GM12865 (cell line): ENCODE data around the gene PCP2.
"Not testable (repeated sequence)": the region's sequence is repeated elsewhere in the genome, so short reads cannot be mapped to it uniquely, and the experiment has no call there.

Experiments
- DNase-seq: peaks from one replicate; pipeline ENCODE4 v3.0.0; 2010; ENCODE audit warnings: low read depth
- H3K4me3 ChIP-seq: 2 replicates; pipeline ENCODE4 v1.5.1; 2011; ENCODE audit warnings: mild to moderate bottlenecking, low read depth, low read length, control low read depth
- CTCF ChIP-seq: IDR thresholded peaks from 2 replicates; pipeline ENCODE4 v1.5.1; 2011; ENCODE audit warnings: low read length, control low read depth, low read depth, inconsistent platforms; ENCODE audit not compliant: insufficient read depth; ENCODE audit errors: missing control alignments

PCP2 gene

GRCh38 chr19:7644550-7644877 is 11.0 kb upstream of the PCP2 start:
- no peak for DNase-seq
- TF ChIP-seq CTCF: no peak
- no peak overlapping the region for H3K4me3 ChIP-seq

DNA sequence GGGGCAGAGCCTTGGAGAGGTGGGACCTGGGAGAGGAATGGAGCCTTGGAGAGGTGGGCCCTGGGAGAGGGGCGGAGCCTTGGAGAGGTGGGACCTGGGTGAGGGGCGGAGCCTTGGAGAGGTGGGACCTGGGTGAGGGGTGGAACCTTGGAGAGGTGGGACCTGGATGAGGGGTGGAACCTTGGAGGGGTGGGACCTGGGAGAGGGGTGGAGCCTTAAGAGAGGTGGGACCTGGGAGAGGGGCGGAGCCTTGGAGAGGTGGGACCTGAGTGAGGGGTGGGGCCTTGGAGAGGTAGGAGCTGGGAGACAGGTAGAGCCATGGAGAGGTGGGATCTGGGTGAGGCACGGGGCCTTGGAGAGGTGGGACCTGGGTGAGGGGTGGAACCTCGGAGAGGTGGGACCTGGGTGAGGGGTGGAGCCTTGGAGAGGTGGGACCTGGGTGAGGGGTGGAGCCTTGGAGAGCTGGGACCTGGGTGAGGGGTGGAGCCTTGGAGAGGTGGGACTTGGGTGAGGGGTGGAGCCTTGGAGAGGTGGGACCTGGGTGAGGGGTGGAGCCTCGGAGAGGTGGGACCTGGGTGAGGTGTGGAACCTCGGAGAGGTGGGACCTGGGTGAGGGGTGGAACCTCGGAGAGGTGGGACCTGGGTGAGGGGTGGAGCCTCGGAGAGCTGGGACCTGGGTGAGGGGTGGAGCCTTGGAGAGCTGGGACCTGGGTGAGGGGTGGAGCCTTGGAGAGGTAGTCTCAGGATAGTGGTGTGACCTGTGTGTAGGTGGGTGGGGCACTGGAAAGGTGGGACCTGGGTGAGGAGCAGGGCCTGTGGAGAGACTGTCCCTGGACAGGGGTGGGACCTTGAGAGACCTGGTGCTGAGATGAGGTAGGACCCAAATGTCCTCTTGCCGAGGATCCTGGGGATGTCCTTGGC is 10.4 kb upstream of the PCP2 start:
- peak; percentile 70 for DNase-seq
- H3K4me3 ChIP-seq: not testable (repeated sequence)

DNA sequence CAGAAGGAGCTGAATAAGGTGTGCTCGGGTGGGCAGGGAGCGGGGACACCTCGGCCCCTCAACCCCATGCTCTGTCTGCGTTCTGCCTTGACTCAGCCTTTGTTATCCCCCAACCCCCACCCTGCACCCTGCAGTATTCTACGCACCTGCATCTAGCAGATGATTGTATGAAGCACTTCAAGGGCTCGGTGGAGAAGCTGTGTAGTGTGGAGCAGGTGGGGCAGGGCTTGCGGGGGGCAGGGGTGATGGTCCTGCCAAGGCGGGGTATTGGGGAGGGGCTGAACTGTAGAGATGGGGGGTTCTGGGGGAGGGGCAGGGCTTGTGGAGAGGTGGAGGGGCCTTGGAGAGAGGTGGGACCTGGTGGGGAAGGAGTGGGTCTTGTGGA is 9.5 kb upstream of the PCP2 start:
- no peak for DNase-seq
- H3K4me3 ChIP-seq: no peak overlapping the region
- no peak for TF ChIP-seq CTCF

DNA sequence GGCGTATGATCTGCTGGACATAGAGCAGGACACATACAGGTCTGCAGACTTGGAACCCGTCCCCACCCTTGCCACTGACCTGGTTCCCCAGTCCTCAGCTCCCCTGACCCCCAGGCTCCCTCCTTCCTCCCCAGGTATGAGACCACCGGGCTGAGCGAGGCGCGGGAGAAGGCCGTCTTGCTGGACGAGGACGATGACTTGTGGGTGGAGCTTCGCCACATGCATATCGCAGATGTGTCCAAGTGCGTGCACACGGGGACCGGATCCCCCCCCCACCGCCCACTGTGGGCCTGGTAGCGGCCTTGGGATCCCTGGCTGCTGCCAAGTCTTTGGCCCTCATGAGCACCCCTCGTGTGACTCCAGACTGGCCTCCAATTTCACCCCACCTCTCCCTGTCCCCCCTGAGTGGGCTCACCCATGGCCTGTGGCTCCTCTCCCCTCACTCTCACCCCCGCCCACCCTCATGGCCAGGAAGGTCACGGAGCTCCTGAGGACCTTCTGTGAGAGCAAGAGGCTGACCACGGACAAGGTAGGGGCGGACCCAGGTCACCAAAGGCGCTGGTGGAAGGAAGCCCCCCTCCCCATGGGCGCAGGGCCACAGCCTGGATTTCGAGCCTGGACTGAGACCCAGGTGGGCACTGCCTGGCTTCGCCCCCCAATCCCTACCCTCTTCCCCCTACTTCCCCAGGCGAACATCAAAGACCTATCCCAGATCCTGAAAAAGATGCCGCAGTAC is 8.9 kb upstream of the PCP2 start:
- no peak for DNase-seq
- TF ChIP-seq CTCF: no peak
- no peak overlapping the region for H3K4me3 ChIP-seq

DNA sequence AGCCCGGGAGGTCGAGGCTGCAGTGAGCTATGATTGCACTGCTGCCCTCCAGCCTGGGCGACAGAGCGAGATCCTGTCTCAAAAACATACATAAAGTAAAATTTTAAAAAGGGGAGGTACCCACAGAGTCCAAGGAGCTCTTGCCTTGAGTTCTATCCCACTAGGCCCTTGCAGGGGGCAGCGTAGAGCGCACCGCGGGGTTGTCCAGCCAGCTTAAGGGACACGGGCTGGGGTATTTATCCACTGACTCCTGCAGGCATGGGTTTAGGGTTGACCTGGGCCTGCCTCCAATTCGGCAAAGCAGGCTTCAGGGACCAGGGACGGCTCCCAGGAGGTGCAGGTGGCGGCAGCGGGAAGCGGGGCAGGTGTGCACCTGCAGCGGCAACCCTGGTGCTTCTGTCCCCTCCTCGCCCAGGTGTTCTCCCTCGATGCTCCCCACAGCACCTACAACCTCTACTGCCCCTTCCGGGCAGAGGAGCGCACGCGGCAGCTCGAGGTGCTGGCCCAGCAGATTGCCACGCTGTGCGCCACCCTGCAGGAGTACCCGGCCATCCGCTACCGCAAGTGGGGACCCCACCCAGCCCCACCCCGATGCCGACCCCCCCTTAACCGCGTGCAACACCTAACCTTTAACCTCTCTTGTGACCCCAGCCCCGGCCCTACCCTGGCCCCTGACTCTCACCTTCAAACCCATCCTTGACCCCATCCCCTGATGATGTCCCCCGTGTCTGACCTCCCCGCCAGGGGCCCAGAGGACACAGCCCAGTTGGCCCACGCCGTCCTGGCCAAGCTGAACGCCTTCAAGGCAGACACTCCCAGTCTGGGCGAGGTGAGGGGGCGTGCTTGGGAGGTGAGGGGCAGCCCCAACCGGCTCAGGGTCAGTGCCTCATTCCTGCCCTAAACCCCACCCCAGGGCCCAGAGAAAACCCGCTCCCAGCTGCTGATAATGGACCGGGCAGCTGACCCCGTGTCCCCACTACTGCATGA is 8.1 kb upstream of the PCP2 start:
- no peak overlapping the region for H3K4me3 ChIP-seq
- DNase-seq: no peak
- no peak for TF ChIP-seq CTCF

DNA sequence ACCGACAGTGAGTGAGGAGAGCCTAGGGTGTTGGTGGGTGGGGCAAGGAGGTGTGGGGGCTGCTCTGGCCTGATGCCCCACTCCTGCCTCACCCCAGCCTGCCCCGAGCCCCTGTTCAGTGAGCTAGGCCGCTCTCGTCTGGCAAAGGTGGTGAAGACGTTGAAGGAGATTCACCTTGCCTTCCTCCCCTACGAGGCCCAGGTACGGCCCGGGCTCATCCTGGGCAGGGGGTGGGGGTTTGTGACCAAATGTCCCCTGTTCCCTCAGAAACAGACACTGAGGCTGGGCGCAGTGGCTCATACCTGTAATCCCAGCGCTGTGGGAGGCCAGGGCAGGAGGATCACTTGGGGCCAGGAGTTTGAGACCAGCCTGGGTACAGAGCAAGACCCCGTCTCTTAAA is 7.3 kb upstream of the PCP2 start:
- no peak for DNase-seq
- H3K4me3 ChIP-seq: no peak overlapping the region
- TF ChIP-seq CTCF: no peak
